Spleen (tissue), 11 donors: ENCODE measurements around the gene PCGF3. TPM values are rescaled to one million over a fixed set of nuclear protein-coding genes. Genes with fewer than 3 reads are reported as not detected.
"Not testable (repeated sequence)": the region's sequence is repeated elsewhere in the genome, so short reads cannot be mapped to it uniquely, and the experiment has no call there.

Experiments
- DNase-seq: peaks from one replicate; pipeline ENCODE4 v3.0.0-alpha.2; 2020
- H3K27ac ChIP-seq, 8 donors: fragments of 200-600 bp; sonication (generic) in 7 of 8; 1 replicate in 4 of 8; 2 replicates in 4 of 8; pipeline versions ENCODE4 v1.5.0 to v1.8.0; 2016 to 2021; ENCODE audit warnings: inconsistent platforms in 4 of 8, mild to moderate bottlenecking in 4 of 8, moderate library complexity in 1 of 8
- H3K27me3 ChIP-seq, 7 donors: fragments of 200-600 bp; sonication (generic) in 6 of 7; replicated peaks in 1 of 7; 1 replicate in 4 of 7; 2 replicates in 3 of 7; pipeline versions ENCODE4 v1.5.0 to v1.8.0; 2016 to 2021; ENCODE audit warnings: inconsistent platforms in 3 of 7, mild to moderate bottlenecking in 1 of 7
- H3K36me3 ChIP-seq, 6 donors: fragments of 200-600 bp; sonication (generic) in 5 of 6; 1 replicate in 4 of 6; 2 replicates in 2 of 6; pipeline versions ENCODE4 v1.5.0 to v1.8.0; 2016 to 2021; ENCODE audit warnings: inconsistent platforms in 2 of 6
- H3K4me1 ChIP-seq, 6 donors: fragments of 200-600 bp; sonication (generic) in 5 of 6; 1 replicate in 3 of 6; 2 replicates in 3 of 6; pipeline versions ENCODE4 v1.5.0 to v1.8.0; 2016 to 2021; ENCODE audit warnings: inconsistent platforms in 3 of 6
- H3K4me3 ChIP-seq, 8 donors: fragments of 200-600 bp; sonication (generic) in 7 of 8; 1 replicate in 4 of 8; 2 replicates in 4 of 8; pipeline versions ENCODE4 v1.5.0 to v1.8.0; 2016 to 2021; ENCODE audit warnings: inconsistent platforms in 4 of 8, mild to moderate bottlenecking in 4 of 8, moderate library complexity in 2 of 8
- H3K9me3 ChIP-seq, 8 donors: fragments of 200-600 bp; sonication (generic) in 7 of 8; 1 replicate in 4 of 8; 2 replicates in 4 of 8; pipeline versions ENCODE4 v1.5.0 to v1.8.0; 2016 to 2021; ENCODE audit warnings: inconsistent platforms in 4 of 8
- CTCF ChIP-seq, 11 experiments: fragments of 200-600 bp in 7 of 11; fragments of 450-650 bp in 4 of 11; sonication (generic) in 4 of 11; IDR thresholded peaks in 8 of 11; conservative IDR thresholded peaks in 3 of 11; 1 replicate in 7 of 11; 2 replicates in 4 of 11; pipeline versions ENCODE4 v1.4.0 to v1.8.0; 2016 to 2021; ENCODE audit warnings: antibody characterized with exemption in 11 of 11, inconsistent platforms in 4 of 11, mild to moderate bottlenecking in 1 of 11
- POLR2A ChIP-seq, 3 donors: fragments of 450-650 bp; IDR thresholded peaks; one replicate each; pipeline ENCODE4 v1.5.1; 2017; ENCODE audit warnings: antibody characterized with exemption in 3 of 3, mild to moderate bottlenecking in 1 of 3
- POLR2AphosphoS5 ChIP-seq, 3 donors: sonication (generic); formaldehyde crosslinking; IDR thresholded peaks; one replicate each; pipeline ENCODE4 v1.5.1; 2017; ENCODE audit warnings: antibody characterized with exemption in 3 of 3
- WGBS, 5 donors: extraction: QIAGEN DNeasy Blood & Tissue Kit in 3 of 5; methylation state at CpG; one replicate each; pipeline versions ENCODE4 v1.1.5 to v1.1.7; 2013 to 2018; 5-methylcytosine and 5-hydroxymethylcytosine counted together
- intact Hi-C: fragments of 100-400 bp; cut with DNase I; formaldehyde crosslinking; loops from one replicate; pipeline ENCODE4 v1.15.0; 2023; ENCODE audit warnings: low total_unique reads
- polyA plus RNA-seq, 3 donors: library from polyadenylated mRNA; stranded (reverse); fragments of 200-250 nt; gene quantifications; one replicate each; pipeline ENCODE4 v1.2.1, GENCODE V29; 2013
- total RNA-seq, 7 donors: library from RNA; depleted of rRNA in 3 of 7; stranded (reverse); fragments of >200 nt in 3 of 7; fragmentation: NEBNext Ultra II Directional in 4 of 7; extraction: Animal tissue kit (Norgen Biotek cat#: 25700) in 4 of 7; gene quantifications; one replicate each; pipeline versions ENCODE4 v1.1.0 to v1.2.1, GENCODE V29; 2016 to 2021
- donor health status: healthy with polysubstance abuse.
- donor health status: DM: no; HTN: no; CAD: no; lungs with moderate emphysema.
- donor health status: DM: no; HTN: no; CAD: no.
- donor health status: Bipolar disorder and iron deficiency.
- donor health status: healthy.
- donor health status: DM: no; HTN: no; CAD: no.
- donor health status: DM: yes; HTN: yes; CAD: no.

Gene PCGF3
- total and polyA plus RNA-seq, 10 donors = 29.7 to 102 (median 69.4) TPM

GRCh38 chr4:748461-748860 is 42.8 kb downstream of the PCGF3 start:
- 85 to 96% (median 91%) methylated on average over 19 of the region's 19 CpGs for WGBS, 5 donors
- H3K36me3 ChIP-seq = peaks cover 0 to 72% (median 31%) of the 10 kb centered on the region in 6 donors

GRCh38 chr4:749698-750666 is 44.4 kb downstream of the PCGF3 start:
- intact Hi-C loops = no loop called here
- H3K27me3 ChIP-seq = no peaks in the 10 kb centered on the region
- peaks cover 0 to 76% (median 43%) of the 10 kb centered on the region in 6 donors for H3K36me3 ChIP-seq
- DNase-seq = no peak
- H3K9me3 ChIP-seq = no peaks in the 10 kb centered on the region
- no peak overlapping the region for H3K27ac ChIP-seq
- TF ChIP-seq POLR2A (IDR thresholded peaks at IDR 0.05) (no peak), POLR2AphosphoS5 (IDR thresholded peaks at IDR 0.05) (no peak), CTCF (IDR thresholded peaks at IDR 0.05 in 8 of 11, conservative IDR thresholded peaks at IDR 0.05 in 3 of 11) (no peak)
- WGBS, 5 donors = 89 to 95% (median 91%) methylated on average over 20 of the region's 20 CpGs
- peaks cover 0 to 4% (median 0%) of the 10 kb centered on the region in 6 donors for H3K4me1 ChIP-seq
- H3K4me3 ChIP-seq = no peak overlapping the region

More at GRCh38 chr4:748461-748860, 42.8 kb downstream of the PCGF3 start:
- H3K4me1 ChIP-seq = peaks cover 0 to 4% (median 0%) of the 10 kb centered on the region in 6 donors
- no peak overlapping the region for H3K4me3 ChIP-seq
- intact Hi-C loops = no loop called here
- H3K27ac ChIP-seq = no peak overlapping the region
- TF ChIP-seq CTCF (IDR thresholded peaks at IDR 0.05 in 8 of 11, conservative IDR thresholded peaks at IDR 0.05 in 3 of 11) (no peak), POLR2AphosphoS5 (IDR thresholded peaks at IDR 0.05) (no peak), POLR2A (IDR thresholded peaks at IDR 0.05) (no peak)
- H3K9me3 ChIP-seq = no peaks in the 10 kb centered on the region
- no peaks in the 10 kb centered on the region for H3K27me3 ChIP-seq
- no peak for DNase-seq

GRCh38 chr4:751676-752075 is 46.0 kb downstream of the PCGF3 start:
- H3K9me3 ChIP-seq = no peaks in the 10 kb centered on the region
- intact Hi-C loops = no loop called here
- H3K4me1 ChIP-seq = peaks cover 0 to 4% (median 0%) of the 10 kb centered on the region in 6 donors
- 90 to 96% (median 94%) methylated on average over 12 to 15 of the region's 15 CpGs for WGBS, 5 donors
- H3K27ac ChIP-seq = no peak overlapping the region
- H3K4me3 ChIP-seq = no peak overlapping the region
- TF ChIP-seq POLR2AphosphoS5 (IDR thresholded peaks at IDR 0.05) (peak in 2 of 3 donors; percentile 39 to 48), POLR2A (IDR thresholded peaks at IDR 0.05) (no peak)
- no peaks in the 10 kb centered on the region for H3K27me3 ChIP-seq
- peaks cover 0 to 92% (median 46%) of the 10 kb centered on the region in 6 donors for H3K36me3 ChIP-seq
- no peak for DNase-seq

- no peak for DNase-seq
- Histone ChIP-seq H3K4me3 (no peak overlapping the region), H3K27me3 (no peaks in the 10 kb centered on the region), H3K9me3 (no peaks in the 10 kb centered on the region), H3K36me3 (peaks cover 0 to 98% (median 49%) of the 10 kb centered on the region in 6 donors), H3K27ac (no peak overlapping the region), H3K4me1 (peaks cover 0 to 4% (median 0%) of the 10 kb centered on the region in 6 donors)
- intact Hi-C loops = no loop called here
- no peak for TF ChIP-seq POLR2A (IDR thresholded peaks at IDR 0.05)
- TF ChIP-seq POLR2AphosphoS5 (IDR thresholded peaks at IDR 0.05) = peak in 1 of 3 donors; percentile 22
- 95 to 99% (median 97%) methylated on average over 14 to 25 of the region's 25 CpGs for WGBS, 5 donors
Measured at GRCh38 chr4:752196-752861, 46.7 kb downstream of the PCGF3 start.

- H3K27me3 ChIP-seq, H3K9me3 ChIP-seq, H3K4me3 ChIP-seq, DNase-seq, intact Hi-C loops, H3K27ac ChIP-seq, H3K4me1 ChIP-seq: not testable (repeated sequence)
- 96 to 98% (median 97%) methylated on average over 13 of the region's 13 CpGs for WGBS, 5 donors
- H3K36me3 ChIP-seq = peaks cover 0 to 99% (median 44%) of the 10 kb centered on the region in 6 donors
Measured at GRCh38 chr4:753186-753585, 47.6 kb downstream of the PCGF3 start.
